ENCODE results near the gene GCSAML. TPM values are rescaled to one million over a fixed set of nuclear protein-coding genes. Genes with fewer than 3 reads are reported as not detected.

Gene GCSAML
- total RNA-seq, 4 donors from 2014 or later, result 0.42 to 9.0 TPM; not detected in 2

- Histone ChIP-seq H3K4me1 (no peaks in the 10 kb centered on the region), H3K27ac (no peak within 1 kb of the TSS), H3K4me3 (no peak within 1 kb of the TSS), H3K36me3 (no peaks in the 10 kb centered on the region), H3K9me3 (peaks cover 0 to 4% (median 0%) of the 10 kb centered on the region in 4 donors), H3K27me3 (no peaks in the 10 kb centered on the region)
- TF ChIP-seq EP300 (IDR thresholded peaks at IDR 0.05) (no peak), POLR2A (IDR thresholded peaks at IDR 0.05) (no peak), CTCF (IDR thresholded peaks at IDR 0.05) (no peak)
- DNase-seq (ENCODE audit: low spot score in 2 of 2), result no peak
- WGBS, 2 donors, result 63 to 80% methylated on average over 2 of the region's 2 CpGs
Observed at GRCh38 chr1:247536340-247536739, 12.6 kb upstream of the GCSAML start, which contains the start of gene OR2C3. Gene OR2C3, minus strand, starts transcription at chr1:247536440. Its CDS starts 3,929 bp downstream, at chr1:247532511.

- no peak for TF ChIP-seq CTCF (IDR thresholded peaks at IDR 0.05)
- no peak for TF ChIP-seq POLR2A (IDR thresholded peaks at IDR 0.05)
- TF ChIP-seq EP300 (IDR thresholded peaks at IDR 0.05), result no peak
- Histone ChIP-seq H3K9me3 (no peaks in the 10 kb centered on the region), H3K4me3 (no peak overlapping the region), H3K36me3 (no peaks in the 10 kb centered on the region), H3K27ac (no peak overlapping the region), H3K27me3 (no peaks in the 10 kb centered on the region), H3K4me1 (no peaks in the 10 kb centered on the region)
- no peak for DNase-seq (ENCODE audit: low spot score in 2 of 2)
- WGBS, 2 donors, result 69 to 84% methylated on average over 5 of the region's 5 CpGs
Observed at GRCh38 chr1:247538561-247538960, 10.4 kb upstream of the GCSAML start.

- Histone ChIP-seq H3K4me3 (no peak overlapping the region), H3K4me1 (no peaks in the 10 kb centered on the region), H3K36me3 (no peaks in the 10 kb centered on the region), H3K9me3 (no peaks in the 10 kb centered on the region), H3K27me3 (no peaks in the 10 kb centered on the region), H3K27ac (no peak overlapping the region)
- no peak for DNase-seq (ENCODE audit: low spot score in 2 of 2)
- TF ChIP-seq EP300 (IDR thresholded peaks at IDR 0.05) (no peak), POLR2A (IDR thresholded peaks at IDR 0.05) (no peak), CTCF (IDR thresholded peaks at IDR 0.05) (no peak)
- WGBS, 2 donors, result 69 to 81% methylated on average over 6 of the region's 6 CpGs
Observed at GRCh38 chr1:247539215-247539614, 9.7 kb upstream of the GCSAML start.

GRCh38 chr1:247540581-247540980, 8.4 kb upstream of the GCSAML start:
- Histone ChIP-seq H3K27me3 (no peaks in the 10 kb centered on the region), H3K4me3 (no peak overlapping the region), H3K9me3 (no peaks in the 10 kb centered on the region), H3K27ac (no peak overlapping the region), H3K36me3 (no peaks in the 10 kb centered on the region), H3K4me1 (no peaks in the 10 kb centered on the region)
- no peak for DNase-seq (ENCODE audit: low spot score in 2 of 2)
- 38 to 49% methylated on average over 7 of the region's 7 CpGs for WGBS, 2 donors
- TF ChIP-seq POLR2A (IDR thresholded peaks at IDR 0.05), result no peak
- no peak for TF ChIP-seq CTCF (IDR thresholded peaks at IDR 0.05)
- TF ChIP-seq EP300 (IDR thresholded peaks at IDR 0.05), result no peak

GRCh38 chr1:247542811-247543210, 6.1 kb upstream of the GCSAML start:
- no peak overlapping the region for H3K4me3 ChIP-seq
- H3K9me3 ChIP-seq, result no peaks in the 10 kb centered on the region
- no peaks in the 10 kb centered on the region for H3K4me1 ChIP-seq
- WGBS, 2 donors, result 32 to 60% methylated on average over 3 of the region's 3 CpGs
- H3K36me3 ChIP-seq, result no peaks in the 10 kb centered on the region
- no peak for TF ChIP-seq POLR2A (IDR thresholded peaks at IDR 0.05)
- no peak for TF ChIP-seq EP300 (IDR thresholded peaks at IDR 0.05)
- TF ChIP-seq CTCF (IDR thresholded peaks at IDR 0.05), result no peak
- no peaks in the 10 kb centered on the region for H3K27me3 ChIP-seq
- H3K27ac ChIP-seq, result no peak overlapping the region
- no peak for DNase-seq (ENCODE audit: low spot score in 2 of 2)

All from tibial nerve (tissue), 4 donors.